Breast epithelium (tissue), 4 donors: ENCODE data around the gene AUNIP. TPM values are rescaled to one million over a fixed set of nuclear protein-coding genes. Genes with fewer than 3 reads are reported as not detected.

Experiments used
- DNase-seq, 2 donors: peaks; one replicate each; pipeline ENCODE4 v3.0.0-alpha.2; 2019; ENCODE audit warnings: low spot score in 2 of 2
- H3K27ac ChIP-seq, 2 donors: fragments of 200-600 bp; sonication (generic) in 1 of 2; one replicate each; pipeline ENCODE4 v1.5.1; 2016 to 2019; ENCODE audit warnings: mild to moderate bottlenecking in 1 of 2
- H3K27me3 ChIP-seq, 2 donors: fragments of 200-600 bp; sonication (generic) in 1 of 2; one replicate each; pipeline versions ENCODE4 v1.5.1 to v1.6.0; 2017 to 2019; ENCODE audit warnings: control low read depth in 1 of 2, mild to moderate bottlenecking in 1 of 2
- H3K36me3 ChIP-seq: fragments of 200-600 bp; one replicate; pipeline ENCODE4 v1.5.1; 2019
- H3K4me1 ChIP-seq, 2 donors: fragments of 200-600 bp; sonication (generic); one replicate each; pipeline ENCODE4 v1.5.1; 2016 to 2019; ENCODE audit warnings: control low read depth in 1 of 2
- H3K4me3 ChIP-seq, 3 donors: fragments of 200-600 bp; sonication (generic); 1 replicate in 2 of 3; 2 replicates in 1 of 3; pipeline ENCODE4 v1.5.1; 2016 to 2019; ENCODE audit warnings: mild to moderate bottlenecking in 3 of 3, moderate library complexity in 2 of 3
- H3K9me3 ChIP-seq, 2 donors: fragments of 200-600 bp; sonication (generic) in 1 of 2; one replicate each; pipeline ENCODE4 v1.5.1; 2016 to 2019; ENCODE audit warnings: control low read depth in 1 of 2
- CTCF ChIP-seq, 3 donors: fragments of 450-650 bp; IDR thresholded peaks; one replicate each; pipeline ENCODE4 v1.5.1; 2016 to 2017; ENCODE audit warnings: antibody characterized with exemption in 3 of 3, mild to moderate bottlenecking in 3 of 3, moderate library complexity in 3 of 3
- POLR2A ChIP-seq: fragments of 450-650 bp; IDR thresholded peaks from one replicate; pipeline ENCODE4 v1.6.1; 2016; ENCODE audit warnings: antibody characterized with exemption, mild to moderate bottlenecking, moderate library complexity
- POLR2AphosphoS5 ChIP-seq, 3 donors: sonication (generic); formaldehyde crosslinking; IDR thresholded peaks; one replicate each; pipeline ENCODE4 v1.6.1; 2017; ENCODE audit warnings: antibody characterized with exemption in 3 of 3
- intact Hi-C: fragments of 100-400 bp; cut with DNase I; formaldehyde crosslinking; loops from one replicate; pipeline ENCODE4 v1.15.1; 2023; ENCODE audit warnings: low total_unique reads
- total RNA-seq, 3 donors: library from RNA; depleted of rRNA; stranded (reverse); fragments of >200 nt; gene quantifications; one replicate each; pipeline ENCODE4 v1.1.0, GENCODE V29; 2016

Gene AUNIP
- total RNA-seq, 3 donors from 2014 or later, result 0.33 to 0.88 TPM; not detected in 1

GRCh38 chr1:25820247-25821111, 38.8 kb downstream of the AUNIP start:
- peak in 1 of 2 donors; percentile 46 for DNase-seq
- H3K27ac ChIP-seq, result peak overlapping the region; percentile 93 to 95
- H3K4me1 ChIP-seq, result peaks cover 7 to 22% of the 10 kb centered on the region in 2 donors
- no peaks in the 10 kb centered on the region for H3K9me3 ChIP-seq
- intact Hi-C loops, result no loop called here
- peak overlapping the region; percentile 68 to 90 (median 88) for H3K4me3 ChIP-seq
- no peaks in the 10 kb centered on the region for H3K27me3 ChIP-seq
- H3K36me3 ChIP-seq, result no peaks in the 10 kb centered on the region
- TF ChIP-seq POLR2A (no peak), POLR2AphosphoS5 (IDR thresholded peaks at IDR 0.05) (peak in 1 of 3 donors; percentile 18), CTCF (IDR thresholded peaks at IDR 0.05) (no peak)

GRCh38 chr1:25819491-25820246, 39.6 kb downstream of the AUNIP start, which contains the start of gene MTFR1L:
MTFR1L (plus strand) TSS chr1:25819954; CDS start chr1:25823105, 3,151 bp downstream.
- DNase-seq, result peak; percentile 83 to 91

GRCh38 chr1:25818569-25818968, 40.7 kb downstream of the AUNIP start:
- TF ChIP-seq POLR2AphosphoS5 (IDR thresholded peaks at IDR 0.05) (no peak), POLR2A (no peak), CTCF (IDR thresholded peaks at IDR 0.05) (no peak)
- no peaks in the 10 kb centered on the region for H3K27me3 ChIP-seq
- peak overlapping the region in 1 of 2 donors; percentile 95 for H3K27ac ChIP-seq
- H3K4me3 ChIP-seq, result peak overlapping the region in 2 of 3 donors; percentile 68 to 88
- H3K9me3 ChIP-seq, result no peaks in the 10 kb centered on the region
- peaks cover 7 to 22% of the 10 kb centered on the region in 2 donors for H3K4me1 ChIP-seq
- intact Hi-C loops, result no loop called here
- no peak for DNase-seq
- no peaks in the 10 kb centered on the region for H3K36me3 ChIP-seq

More at GRCh38 chr1:25819491-25820246, 39.6 kb downstream of the AUNIP start, which contains the start of gene MTFR1L:
- intact Hi-C loops, result no loop called here
- H3K4me1 ChIP-seq, result peaks cover 7 to 22% of the 10 kb centered on the region in 2 donors
- no peaks in the 10 kb centered on the region for H3K9me3 ChIP-seq
- H3K4me3 ChIP-seq, result peak within 1 kb of the TSS; percentile 68 to 90 (median 88)
- H3K36me3 ChIP-seq, result no peaks in the 10 kb centered on the region
- peak within 1 kb of the TSS; percentile 93 to 95 for H3K27ac ChIP-seq
- TF ChIP-seq POLR2A (peak; percentile 96), CTCF (IDR thresholded peaks at IDR 0.05) (no peak), POLR2AphosphoS5 (IDR thresholded peaks at IDR 0.05) (peak; percentile 87 to 97 (median 94))
- no peaks in the 10 kb centered on the region for H3K27me3 ChIP-seq

- H3K9me3 ChIP-seq, result no peaks in the 10 kb centered on the region
- H3K36me3 ChIP-seq, result no peaks in the 10 kb centered on the region
- intact Hi-C loops, result no loop called here
- no peak for DNase-seq
- no peaks in the 10 kb centered on the region for H3K27me3 ChIP-seq
- peaks cover 7 to 22% of the 10 kb centered on the region in 2 donors for H3K4me1 ChIP-seq
- TF ChIP-seq POLR2AphosphoS5 (IDR thresholded peaks at IDR 0.05), result no peak
- no peak for TF ChIP-seq POLR2A
- no peak for TF ChIP-seq CTCF (IDR thresholded peaks at IDR 0.05)
- peak overlapping the region in 1 of 2 donors; percentile 57 for H3K27ac ChIP-seq
- no peak overlapping the region for H3K4me3 ChIP-seq
Measured at GRCh38 chr1:25817840-25818501, 41.3 kb downstream of the AUNIP start.
